DND-41 (cell line): ENCODE measurements around the gene MELK.

Experiments used
- ATAC-seq: fragments of 200-7000 bp; cut with Tn5 transposase; 3 replicates; pipeline ENCODE4 v1.9.1; 2021; ENCODE audit warnings: low read depth; ENCODE audit not compliant: insufficient read depth
- DNase-seq: peaks from one replicate; pipeline ENCODE4 v3.0.0-alpha.2; 2020
- H2AFZ ChIP-seq: 2 replicates; pipeline ENCODE4 v1.6.0; 2012; ENCODE audit warnings: low read depth, low read length
- H3K27ac ChIP-seq: 2 replicates; pipeline ENCODE4 v1.5.1; 2012; ENCODE audit warnings: low read length, inconsistent platforms
- H3K27me3 ChIP-seq: fragments of 200-600 bp; sonication (generic); 2 replicates; pipeline ENCODE4 v1.6.0; 2012; ENCODE audit warnings: low read length, mild to moderate bottlenecking, inconsistent platforms; ENCODE audit not compliant: insufficient read depth, poor library complexity
- H3K36me3 ChIP-seq: 2 replicates; pipeline ENCODE4 v1.5.1; 2012; ENCODE audit warnings: low read length, inconsistent platforms; ENCODE audit not compliant: insufficient read depth
- H3K4me1 ChIP-seq: 2 replicates; pipeline ENCODE4 v1.5.1; 2012; ENCODE audit warnings: mild to moderate bottlenecking, low read length; ENCODE audit not compliant: insufficient read depth
- H3K4me2 ChIP-seq: 2 replicates; pipeline ENCODE4 v1.6.0; 2012; ENCODE audit warnings: mild to moderate bottlenecking, moderate library complexity, low read length, inconsistent platforms; ENCODE audit not compliant: insufficient read depth
- H3K4me3 ChIP-seq, 2 experiments: fragments of 200-600 bp in 1 of 2; shearing (Covaris generic) in 1 of 2; 2 replicates each; pipeline ENCODE4 v1.5.1; 2012 to 2016; ENCODE audit warnings: inconsistent platforms in 2 of 2, low read length in 2 of 2, mild to moderate bottlenecking in 2 of 2, low read depth in 1 of 2, moderate library complexity in 1 of 2
- H3K79me2 ChIP-seq: 2 replicates; pipeline ENCODE4 v1.6.0; 2012; ENCODE audit warnings: low read length, inconsistent platforms; ENCODE audit not compliant: insufficient read depth
- H3K9ac ChIP-seq: 2 replicates; pipeline ENCODE4 v1.6.0; 2012; ENCODE audit warnings: low read depth, mild to moderate bottlenecking, inconsistent platforms, low read length, moderate library complexity
- H3K9me3 ChIP-seq: 2 replicates; pipeline ENCODE4 v1.5.1; 2012; ENCODE audit warnings: low read length, moderate library complexity, mild to moderate bottlenecking, inconsistent platforms; ENCODE audit not compliant: insufficient read depth, severe bottlenecking
- H4K20me1 ChIP-seq: 2 replicates; pipeline ENCODE4 v1.6.0; 2012; ENCODE audit warnings: low read length; ENCODE audit not compliant: insufficient read depth
- EZH2 ChIP-seq: IDR thresholded peaks from 3 replicates; pipeline ENCODE4 v1.6.1; 2012; ENCODE audit warnings: borderline replicate concordance, low read depth, mild to moderate bottlenecking, moderate library complexity, low read length, inconsistent platforms; ENCODE audit not compliant: severe bottlenecking
- TF ChIP-seq, protein P1 (sequence below): IDR thresholded peaks from 2 replicates; pipeline ENCODE4 v1.5.1; 2012; ENCODE audit warnings: borderline replicate concordance, low read length, moderate library complexity, mild to moderate bottlenecking; ENCODE audit not compliant: poor library complexity, severe bottlenecking; ENCODE audit errors: extremely low read depth

Gene MELK

DNA sequence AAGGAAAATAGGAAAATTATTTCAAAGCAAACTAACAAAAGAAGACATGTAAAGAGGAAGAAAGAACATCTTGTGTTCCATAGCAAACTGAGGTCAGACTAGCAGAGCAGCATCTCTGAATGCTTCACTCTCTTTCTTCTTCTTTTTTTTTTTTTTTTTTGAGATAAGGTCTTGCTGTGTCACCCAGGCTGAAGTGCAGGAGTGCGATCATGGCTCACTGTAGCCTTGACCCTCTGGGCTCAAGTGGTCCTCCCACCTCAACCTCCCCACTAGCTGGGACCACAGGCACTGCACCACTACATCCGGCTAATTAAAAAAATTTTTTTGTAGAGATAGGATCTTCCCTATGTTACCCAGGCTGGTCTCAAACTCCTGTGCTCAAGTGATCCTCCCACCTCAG, 36.6 kb downstream of the MELK start:
- DNase-seq = no peak
- TF ChIP-seq, protein P1, sequence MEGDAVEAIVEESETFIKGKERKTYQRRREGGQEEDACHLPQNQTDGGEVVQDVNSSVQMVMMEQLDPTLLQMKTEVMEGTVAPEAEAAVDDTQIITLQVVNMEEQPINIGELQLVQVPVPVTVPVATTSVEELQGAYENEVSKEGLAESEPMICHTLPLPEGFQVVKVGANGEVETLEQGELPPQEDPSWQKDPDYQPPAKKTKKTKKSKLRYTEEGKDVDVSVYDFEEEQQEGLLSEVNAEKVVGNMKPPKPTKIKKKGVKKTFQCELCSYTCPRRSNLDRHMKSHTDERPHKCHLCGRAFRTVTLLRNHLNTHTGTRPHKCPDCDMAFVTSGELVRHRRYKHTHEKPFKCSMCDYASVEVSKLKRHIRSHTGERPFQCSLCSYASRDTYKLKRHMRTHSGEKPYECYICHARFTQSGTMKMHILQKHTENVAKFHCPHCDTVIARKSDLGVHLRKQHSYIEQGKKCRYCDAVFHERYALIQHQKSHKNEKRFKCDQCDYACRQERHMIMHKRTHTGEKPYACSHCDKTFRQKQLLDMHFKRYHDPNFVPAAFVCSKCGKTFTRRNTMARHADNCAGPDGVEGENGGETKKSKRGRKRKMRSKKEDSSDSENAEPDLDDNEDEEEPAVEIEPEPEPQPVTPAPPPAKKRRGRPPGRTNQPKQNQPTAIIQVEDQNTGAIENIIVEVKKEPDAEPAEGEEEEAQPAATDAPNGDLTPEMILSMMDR = no peak
- no peak for TF ChIP-seq EZH2
- Histone ChIP-seq H3K9me3 (no peaks in the 10 kb centered on the region), H3K4me3 (no peak overlapping the region), H3K27me3 (no peaks in the 10 kb centered on the region), H3K79me2 (peaks cover 60% of the 10 kb centered on the region), H2AFZ (no peak overlapping the region), H3K9ac (no peak overlapping the region), H4K20me1 (peaks cover 9% of the 10 kb centered on the region; the same call in 1 of the 2 replicates), H3K27ac (no peak overlapping the region), H3K4me1 (no peaks in the 10 kb centered on the region), H3K36me3 (peaks cover 87% of the 10 kb centered on the region), H3K4me2 (no peak overlapping the region)
- no peak for ATAC-seq

DNA sequence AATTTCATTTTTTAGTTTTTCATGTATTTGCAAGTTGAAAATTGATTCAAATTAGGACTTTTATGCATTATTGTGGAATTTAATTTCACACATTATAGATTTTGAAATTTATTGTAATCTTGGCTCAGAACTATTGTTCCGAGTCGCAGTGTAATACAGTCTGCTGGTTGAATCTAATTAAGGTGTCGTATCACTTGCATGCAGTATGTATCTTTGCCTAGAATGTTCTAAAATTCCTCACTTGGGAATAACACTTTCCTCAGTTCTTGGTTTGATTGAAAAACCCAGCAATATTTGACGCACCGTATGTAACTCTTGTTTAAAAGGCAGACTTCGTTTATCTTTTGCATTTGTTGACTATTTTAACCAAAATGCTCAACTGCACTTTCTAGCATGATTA, 49.4 kb downstream of the MELK start:
- Histone ChIP-seq H3K9ac (no peak overlapping the region), H3K4me1 (no peaks in the 10 kb centered on the region), H4K20me1 (peaks cover 24% of the 10 kb centered on the region; the same call in 1 of the 2 replicates), H3K4me3 (no peak overlapping the region), H3K27me3 (no peaks in the 10 kb centered on the region), H3K4me2 (no peak overlapping the region), H3K9me3 (no peaks in the 10 kb centered on the region), H3K79me2 (peaks cover 71% of the 10 kb centered on the region), H3K36me3 (peaks cover 76% of the 10 kb centered on the region), H3K27ac (no peak overlapping the region), H2AFZ (no peak overlapping the region)
- ATAC-seq (no peak), DNase-seq (no peak)
- TF ChIP-seq, protein P1 = no peak
- no peak for TF ChIP-seq EZH2

DNA sequence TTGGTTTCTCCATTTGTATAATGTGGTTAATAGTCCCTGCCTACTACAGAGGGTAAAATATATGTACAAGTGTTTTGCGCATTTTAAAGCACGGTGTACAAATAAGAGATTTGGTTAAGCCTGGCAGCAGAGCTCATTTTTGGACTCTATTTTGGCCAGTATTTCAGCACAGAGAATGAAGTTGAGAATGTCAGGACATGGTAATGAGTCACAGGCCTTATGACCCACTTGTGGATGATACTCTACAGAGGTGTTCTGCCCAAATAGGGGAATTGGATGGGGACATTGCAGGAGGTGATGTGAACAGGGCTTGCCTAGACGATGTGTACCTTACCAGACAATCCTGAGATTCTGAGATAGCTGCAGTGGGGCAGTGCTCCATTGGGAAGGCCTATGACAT, 50.6 kb downstream of the MELK start:
- DNase-seq = no peak
- ATAC-seq = no peak
- Histone ChIP-seq H3K79me2 (peaks cover 65% of the 10 kb centered on the region), H3K4me3 (no peak overlapping the region), H3K27ac (no peak overlapping the region), H2AFZ (no peak overlapping the region), H3K36me3 (peaks cover 72% of the 10 kb centered on the region), H3K9ac (no peak overlapping the region), H3K4me1 (no peaks in the 10 kb centered on the region), H3K9me3 (no peaks in the 10 kb centered on the region), H3K27me3 (no peaks in the 10 kb centered on the region), H3K4me2 (no peak overlapping the region), H4K20me1 (peaks cover 24% of the 10 kb centered on the region; the same call in 1 of the 2 replicates)
- no peak for TF ChIP-seq EZH2
- TF ChIP-seq, protein P1 = no peak
